Epidermal melanocyte (primary cell): ENCODE data around the gene TRAPPC3.
A peak's percentile ranks its signal among the peaks of the same experiment; 100 is the strongest.
"Not testable (repeated sequence)": the region's sequence is repeated elsewhere in the genome, so short reads cannot be mapped to it uniquely, and the experiment has no call there.

ENCODE experiments used
- DNase-seq: peaks from one replicate; pipeline ENCODE4 v3.0.0; 2011; ENCODE audit warnings: low spot score; ENCODE audit not compliant: insufficient read length

TRAPPC3 gene

GRCh38 chr1:36166938-36167905 is 17.9 kb upstream of the TRAPPC3 start:
- DNase-seq, result no peak

- no peak for DNase-seq
Observed at GRCh38 chr1:36166136-36166535, 16.9 kb upstream of the TRAPPC3 start.

GRCh38 chr1:36165145-36165544 is 15.9 kb upstream of the TRAPPC3 start:
- no peak for DNase-seq

GRCh38 chr1:36164361-36164760 is 15.1 kb upstream of the TRAPPC3 start:
- DNase-seq, result no peak

- DNase-seq, result no peak
Observed at GRCh38 chr1:36163426-36163825, 14.1 kb upstream of the TRAPPC3 start.

- no peak for DNase-seq
Observed at GRCh38 chr1:36162680-36163239, 13.5 kb upstream of the TRAPPC3 start.

GRCh38 chr1:36161641-36162531 is 12.6 kb upstream of the TRAPPC3 start:
- DNase-seq, result no peak

GRCh38 chr1:36160949-36161485 is 11.7 kb upstream of the TRAPPC3 start:
- DNase-seq, result peak; percentile 70

GRCh38 chr1:36160388-36160948 is 11.2 kb upstream of the TRAPPC3 start:
- DNase-seq, result no peak

- DNase-seq, result no peak
Observed at GRCh38 chr1:36159614-36160387, 10.5 kb upstream of the TRAPPC3 start.

GRCh38 chr1:36158827-36159252 is 9.6 kb upstream of the TRAPPC3 start:
- not testable (repeated sequence) for DNase-seq

GRCh38 chr1:36157973-36158826 is 8.9 kb upstream of the TRAPPC3 start:
- no peak for DNase-seq

- no peak for DNase-seq
Observed at GRCh38 chr1:36157115-36157903, 8.0 kb upstream of the TRAPPC3 start.

GRCh38 chr1:36156329-36157114 is 7.2 kb upstream of the TRAPPC3 start:
- DNase-seq, result no peak

GRCh38 chr1:36155408-36156328 is 6.4 kb upstream of the TRAPPC3 start, which contains the start of gene MAP7D1:
MAP7D1 (plus strand) TSS chr1:36156160; CDS start chr1:36156418, 258 bp downstream.
- no peak for DNase-seq

GRCh38 chr1:36154765-36155407 is 5.6 kb upstream of the TRAPPC3 start:
- DNase-seq, result no peak
